Measurements from ENCODE around the gene GLDC. TPM values are rescaled to one million over a fixed set of nuclear protein-coding genes. Genes with fewer than 3 reads are reported as not detected.

The GLDC gene
- total and polyA plus RNA-seq, 10 of the 15 experiments (the other 5 are each of a cell fraction or from before 2014, with no cell fraction given): 33.1 to 165 (median 114) TPM

- no peak for TF ChIP-seq USF2 (IDR thresholded peaks at IDR 0.05; ENCODE audit: borderline replicate concordance, low read depth, low read length)
- TF ChIP-seq HDAC6 (IDR thresholded peaks at IDR 0.05; ENCODE audit: unreplicated experiment): no peak
- peak; percentile 98 for TF ChIP-seq NR2F1 (conservative IDR thresholded peaks at IDR 0.05)
- TF ChIP-seq IKZF1 (conservative IDR thresholded peaks at IDR 0.05): peak; percentile 90
- TF ChIP-seq BACH1 (IDR thresholded peaks at IDR 0.05; ENCODE audit: borderline replicate concordance): peak; percentile 66; the same call in 1 of the 2 replicates
- TF ChIP-seq CUX1 (IDR thresholded peaks at IDR 0.05; ENCODE audit: insufficient replicate concordance, low read depth, low read length): no peak
- TF ChIP-seq EGR1 (IDR thresholded peaks at IDR 0.05; ENCODE audit: borderline replicate concordance in 1 of 2, low read depth in 2 of 2, low read length in 2 of 2): peak in 1 of 2 experiments; percentile 20; a peak in 1 of 3 replicates
- TF ChIP-seq RBBP5 (conservative IDR thresholded peaks at IDR 0.05): no peak
- peak; percentile 38 for TF ChIP-seq BCL3 (IDR thresholded peaks at IDR 0.05; ENCODE audit: borderline replicate concordance, insufficient read depth, low read depth, low read length, poor library complexity, severe bottlenecking)
- peak; percentile 74; the same call in 1 of the 2 replicates for TF ChIP-seq SIN3A (IDR thresholded peaks at IDR 0.05; ENCODE audit: low read depth, low read length)
- TF ChIP-seq CBX5 (IDR thresholded peaks at IDR 0.05; ENCODE audit: low read depth): peak; percentile 85; the same call in 1 of the 2 replicates
- TF ChIP-seq DPF2 (IDR thresholded peaks at IDR 0.05): peak; percentile 92
- peak; percentile 88 for TF ChIP-seq FOXM1 (IDR thresholded peaks at IDR 0.05; ENCODE audit: low read depth, low read length)
- TF ChIP-seq REST (IDR thresholded peaks at IDR 0.05; ENCODE audit: low read depth, low read length): 0 out of 2 replicates have a peak, but pooled peaks have one; percentile 7
- TF ChIP-seq SMARCA5 (IDR thresholded peaks at IDR 0.05): 0 out of 2 replicates have a peak, but pooled peaks have one; percentile 19
- TF ChIP-seq CEBPB (IDR thresholded peaks at IDR 0.05; ENCODE audit: borderline replicate concordance in 1 of 2, low read depth in 2 of 2, low read length in 2 of 2): no peak; a peak in 1 of 4 replicates
- TF ChIP-seq STAT3 (IDR thresholded peaks at IDR 0.05; ENCODE audit: low read depth, low read length): 0 out of 2 replicates have a peak, but pooled peaks have one; percentile 49
- no peak for TF ChIP-seq KLF5 (IDR thresholded peaks at IDR 0.05; ENCODE audit: partially characterized antibody)
- no peak for TF ChIP-seq PML (IDR thresholded peaks at IDR 0.05; ENCODE audit: low read length)
- TF ChIP-seq POU2F2 (IDR thresholded peaks at IDR 0.05; ENCODE audit: borderline replicate concordance, low read depth, low read length): peak; percentile 72; the same call in 1 of the 3 replicates
These were observed 47.2 kb downstream of the GLDC start (continued) for GRCh38 chr9:6598249-6598725.

All from GM12878 (cell line).